Measurements from ENCODE around the gene TXNRD2.

TXNRD2 gene

GRCh38 chr22:19982991-19983578, 41.5 kb upstream of the TXNRD2 start:
- TF ChIP-seq ZFX (IDR thresholded peaks at IDR 0.05) (no peak), CTCF (conservative IDR thresholded peaks at IDR 0.05) (no peak)
- no peak overlapping the region for H3K27ac ChIP-seq

GRCh38 chr22:19981961-19982920, 40.6 kb upstream of the TXNRD2 start:
- TF ChIP-seq ZFX (IDR thresholded peaks at IDR 0.05) = no peak
- TF ChIP-seq CTCF (conservative IDR thresholded peaks at IDR 0.05) = no peak
- no peak overlapping the region for H3K27ac ChIP-seq

- TF ChIP-seq ZFX (IDR thresholded peaks at IDR 0.05) (no peak), CTCF (conservative IDR thresholded peaks at IDR 0.05) (no peak)
- no peak overlapping the region for H3K27ac ChIP-seq
These were observed 39.7 kb upstream of the TXNRD2 start for GRCh38 chr22:19981171-19981960.

- no peak overlapping the region for H3K27ac ChIP-seq
- no peak for TF ChIP-seq CTCF (conservative IDR thresholded peaks at IDR 0.05)
- no peak for TF ChIP-seq ZFX (IDR thresholded peaks at IDR 0.05)
These were observed 39.1 kb upstream of the TXNRD2 start for GRCh38 chr22:19980766-19981165.

- H3K27ac ChIP-seq = no peak overlapping the region
- TF ChIP-seq CTCF (conservative IDR thresholded peaks at IDR 0.05) = no peak
- no peak for TF ChIP-seq ZFX (IDR thresholded peaks at IDR 0.05)
These were observed 38.3 kb upstream of the TXNRD2 start for GRCh38 chr22:19979712-19980493.

- no peak overlapping the region for H3K27ac ChIP-seq
- no peak for TF ChIP-seq CTCF (conservative IDR thresholded peaks at IDR 0.05)
- no peak for TF ChIP-seq ZFX (IDR thresholded peaks at IDR 0.05)
These were observed 37.1 kb upstream of the TXNRD2 start for GRCh38 chr22:19978748-19979147.

Data from C4-2B (cell line).